GM06990 (cell line): ENCODE measurements around the gene FAM81A.

Source experiments
- DNase-seq: peaks from one replicate; pipeline ENCODE4 v3.0.0-alpha.2; 2011; ENCODE audit not compliant: insufficient read length; ENCODE audit errors: extremely low read depth
- H3K27me3 ChIP-seq: replicated peaks from 2 replicates; pipeline ENCODE4 v1.6.0; 2011; ENCODE audit warnings: low read length; ENCODE audit not compliant: control insufficient read depth, insufficient read depth
- H3K36me3 ChIP-seq: 2 replicates; pipeline ENCODE4 v1.5.1; 2011; ENCODE audit warnings: low read length; ENCODE audit not compliant: control insufficient read depth, insufficient read depth
- H3K4me3 ChIP-seq: replicated peaks from 2 replicates; pipeline ENCODE4 v1.5.1; 2011; ENCODE audit warnings: low read depth, mild to moderate bottlenecking, control low read depth, low read length
- CTCF ChIP-seq: IDR thresholded peaks from 2 replicates; pipeline ENCODE4 v1.5.1; 2011; ENCODE audit warnings: low read length, control low read depth, mild to moderate bottlenecking, inconsistent platforms; ENCODE audit not compliant: insufficient read depth, poor library complexity, severe bottlenecking

Gene FAM81A

GRCh38 chr15:59553879-59554735 lies 116.1 kb downstream of the FAM81A start:
- DNase-seq: no peak
- no peaks in the 10 kb centered on the region for H3K27me3 ChIP-seq
- TF ChIP-seq CTCF: no peak
- H3K36me3 ChIP-seq: no peaks in the 10 kb centered on the region
- no peak overlapping the region for H3K4me3 ChIP-seq

- Histone ChIP-seq H3K4me3 (no peak overlapping the region), H3K36me3 (no peaks in the 10 kb centered on the region), H3K27me3 (no peaks in the 10 kb centered on the region)
- DNase-seq: no peak
- TF ChIP-seq CTCF: no peak
Observed at GRCh38 chr15:59555696-59556095, 117.7 kb downstream of the FAM81A start.

- Histone ChIP-seq H3K4me3 (no peak overlapping the region), H3K36me3 (no peaks in the 10 kb centered on the region), H3K27me3 (no peaks in the 10 kb centered on the region)
- TF ChIP-seq CTCF: no peak
- DNase-seq: no peak
Observed at GRCh38 chr15:59556380-59556779, 118.4 kb downstream of the FAM81A start.

- Histone ChIP-seq H3K4me3 (no peak overlapping the region), H3K36me3 (no peaks in the 10 kb centered on the region), H3K27me3 (no peaks in the 10 kb centered on the region)
- TF ChIP-seq CTCF: no peak
- DNase-seq: no peak
Observed at GRCh38 chr15:59557581-59557980, 119.6 kb downstream of the FAM81A start.

- no peak for DNase-seq
- no peak for TF ChIP-seq CTCF
- H3K4me3 ChIP-seq: no peak overlapping the region
- H3K36me3 ChIP-seq: no peaks in the 10 kb centered on the region
- no peaks in the 10 kb centered on the region for H3K27me3 ChIP-seq
Observed at GRCh38 chr15:59558851-59559250, 120.9 kb downstream of the FAM81A start.

- DNase-seq: no peak
- H3K4me3 ChIP-seq: no peak overlapping the region
- no peaks in the 10 kb centered on the region for H3K36me3 ChIP-seq
- no peaks in the 10 kb centered on the region for H3K27me3 ChIP-seq
- TF ChIP-seq CTCF: no peak
Observed at GRCh38 chr15:59561547-59561946, 123.6 kb downstream of the FAM81A start.
